Measurements from ENCODE around the gene B3GNT2.

B3GNT2 gene

GRCh38 chr2:62222674-62223073 lies 26.8 kb downstream of the B3GNT2 start:
- Mint-ChIP-seq H3K27ac (no peak overlapping the region), H3K27me3 (no peaks in the 10 kb centered on the region), H3K4me1 (peaks cover 24 to 65% of the 10 kb centered on the region in 2 donors), H3K9me3 (peaks cover 3 to 6% of the 10 kb centered on the region in 2 donors), H3K4me3 (no peak overlapping the region), H3K36me3 (peaks cover 34 to 63% of the 10 kb centered on the region in 2 donors)
- DNase-seq (no peak), ATAC-seq (replicated peaks) (no peak)

DNA sequence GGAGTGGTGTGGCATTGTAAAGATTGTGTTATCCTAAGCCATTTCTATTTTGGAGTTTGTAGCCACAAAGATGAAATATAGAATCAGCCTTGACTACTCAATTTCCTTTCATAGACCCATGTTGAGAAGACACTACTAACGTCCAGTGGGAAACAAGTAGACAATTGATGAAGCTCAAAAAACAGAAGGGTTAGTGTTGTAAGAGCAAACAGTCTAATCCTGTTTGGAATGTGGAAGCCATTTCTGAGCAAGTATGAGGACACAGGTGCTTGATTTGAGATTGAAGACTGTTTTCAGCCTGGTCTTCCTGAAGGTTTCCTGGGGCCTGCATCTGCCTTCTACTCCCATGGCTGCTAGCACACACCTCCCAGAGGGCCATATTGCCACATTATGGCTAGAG lies 29.1 kb downstream of the B3GNT2 start:
- peaks cover 27 to 51% of the 10 kb centered on the region in 2 donors for H3K36me3 Mint-ChIP-seq
- ATAC-seq (replicated peaks): no peak
- H3K4me1 Mint-ChIP-seq: peaks cover 23 to 51% of the 10 kb centered on the region in 2 donors
- no peaks in the 10 kb centered on the region for H3K27me3 Mint-ChIP-seq
- no peak for DNase-seq
- no peak overlapping the region for H3K4me3 Mint-ChIP-seq
- H3K9me3 Mint-ChIP-seq: peaks cover 0 to 2% of the 10 kb centered on the region in 2 donors
- H3K27ac Mint-ChIP-seq: no peak overlapping the region

- no peaks in the 10 kb centered on the region for H3K9me3 Mint-ChIP-seq
- ATAC-seq (replicated peaks) (no peak), DNase-seq (no peak)
- H3K36me3 Mint-ChIP-seq: peaks cover 21 to 56% of the 10 kb centered on the region in 2 donors
- H3K4me3 Mint-ChIP-seq: no peak overlapping the region
- peak overlapping the region; percentile 81 for H3K27ac Mint-ChIP-seq
- peaks cover 26% of the 10 kb centered on the region in 2 donors for H3K4me1 Mint-ChIP-seq
- H3K27me3 Mint-ChIP-seq: no peaks in the 10 kb centered on the region
Measured at GRCh38 chr2:62227386-62228075, 31.6 kb downstream of the B3GNT2 start.

DNA sequence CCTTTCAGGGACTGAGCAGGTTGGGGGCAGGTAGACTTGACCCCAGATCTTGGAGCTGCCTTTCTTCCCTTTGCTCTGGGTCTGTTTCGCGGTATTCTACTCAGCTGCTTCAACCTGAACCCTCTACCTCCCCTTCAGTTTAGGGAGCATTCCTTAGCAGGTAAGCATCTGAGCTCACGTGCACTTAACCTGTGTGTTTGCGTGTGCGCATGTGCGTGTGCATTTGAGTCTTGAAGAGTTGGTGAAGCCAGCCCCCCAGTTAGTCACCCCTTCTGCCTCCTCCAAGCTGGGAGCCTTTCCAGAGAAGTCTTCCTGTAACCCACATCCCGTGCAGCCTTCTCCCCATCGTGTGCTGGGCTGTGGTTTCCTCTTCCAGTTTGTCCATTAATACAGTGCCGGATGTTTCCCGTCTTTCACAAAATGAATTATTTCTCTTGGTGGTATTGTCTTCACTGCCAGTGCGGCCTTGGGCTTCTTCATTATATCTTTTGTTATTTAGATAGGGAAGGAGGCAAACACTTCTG lies 33.2 kb downstream of the B3GNT2 start:
- Mint-ChIP-seq H3K27ac (peak overlapping the region; percentile 22), H3K27me3 (no peaks in the 10 kb centered on the region), H3K36me3 (peaks cover 17 to 42% of the 10 kb centered on the region in 2 donors), H3K4me3 (no peak overlapping the region), H3K4me1 (peaks cover 19 to 26% of the 10 kb centered on the region in 2 donors), H3K9me3 (no peaks in the 10 kb centered on the region)
- DNase-seq (no peak), ATAC-seq (replicated peaks) (no peak)

DNA sequence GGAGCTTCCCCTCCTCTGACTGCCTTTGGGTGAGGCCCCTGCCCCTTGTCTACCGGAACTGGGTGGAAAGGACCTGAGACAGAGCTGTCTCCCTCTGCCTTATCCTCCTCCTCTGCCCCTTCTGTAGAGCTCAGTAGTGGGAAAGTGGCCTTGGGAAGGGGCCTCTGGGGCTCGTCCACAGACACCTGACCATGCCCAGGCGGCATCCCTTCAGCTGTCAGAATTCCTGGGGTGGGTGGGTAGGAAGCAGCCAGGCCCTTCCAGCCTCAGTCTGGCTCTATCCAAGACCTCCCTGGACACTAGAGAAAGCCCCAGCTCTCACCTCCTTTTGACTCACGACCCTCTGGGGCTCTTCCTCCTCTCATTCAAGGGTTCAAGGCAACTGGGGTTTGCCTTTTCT lies 35.6 kb downstream of the B3GNT2 start:
- H3K27ac Mint-ChIP-seq: peak overlapping the region; percentile 74

DNA sequence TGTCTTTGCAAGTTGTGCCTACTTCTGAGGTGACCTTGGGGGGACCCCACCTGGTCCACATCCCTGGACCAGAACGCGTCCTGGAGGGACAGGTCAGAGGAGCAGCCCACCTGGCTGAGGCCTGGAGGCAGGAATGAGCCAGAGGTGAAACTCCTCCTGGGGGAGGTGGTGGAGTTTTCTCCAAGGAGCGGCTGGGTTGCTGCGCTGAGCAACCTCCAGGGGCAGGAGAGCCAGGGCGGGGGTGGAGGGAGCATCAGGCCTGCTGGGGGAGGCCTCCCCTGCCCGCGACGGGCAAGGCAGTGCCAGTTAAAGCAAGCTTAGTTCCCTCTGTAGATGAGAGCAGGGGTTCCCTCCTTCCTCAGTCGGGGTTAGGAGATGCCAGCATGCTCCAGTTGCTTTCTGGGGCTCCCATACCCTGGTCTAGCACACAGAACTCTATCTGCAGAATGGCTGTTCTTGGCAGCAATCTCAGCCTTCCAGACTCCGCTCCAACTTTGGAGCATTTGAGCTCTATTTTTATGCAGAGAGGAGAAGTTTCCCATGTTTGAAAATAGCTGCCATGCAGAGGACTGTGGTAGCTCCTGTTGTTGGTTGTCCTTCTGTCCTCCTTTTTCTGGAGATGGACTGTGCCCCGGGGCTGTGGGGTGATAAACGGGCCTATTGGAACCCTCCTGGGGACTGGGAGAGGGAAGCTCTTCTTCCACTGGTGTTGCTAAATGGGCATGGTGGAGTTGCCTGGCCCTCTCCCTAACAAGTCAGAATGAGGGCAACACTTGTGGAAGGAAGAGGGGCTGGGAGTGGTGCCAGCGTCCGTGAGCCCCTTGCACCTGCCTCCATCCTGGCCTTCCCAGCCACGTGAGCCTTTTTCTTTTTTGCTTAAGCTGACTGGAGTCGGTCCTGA lies 39.1 kb downstream of the B3GNT2 start:
- peak overlapping the region; percentile 56 for H3K27ac Mint-ChIP-seq
- H3K27me3 Mint-ChIP-seq: no peaks in the 10 kb centered on the region
- no peak for DNase-seq
- peaks cover 0 to 18% of the 10 kb centered on the region in 2 donors for H3K4me1 Mint-ChIP-seq
- peaks cover 6 to 23% of the 10 kb centered on the region in 2 donors for H3K36me3 Mint-ChIP-seq
- H3K9me3 Mint-ChIP-seq: no peaks in the 10 kb centered on the region
- H3K4me3 Mint-ChIP-seq: no peak overlapping the region
- no peak for ATAC-seq (replicated peaks)

More for the DNA sequence above, 35.6 kb downstream of the B3GNT2 start:
- peaks cover 14 to 25% of the 10 kb centered on the region in 2 donors for H3K4me1 Mint-ChIP-seq
- DNase-seq (no peak), ATAC-seq (replicated peaks) (no peak)
- H3K9me3 Mint-ChIP-seq: no peaks in the 10 kb centered on the region
- peaks cover 6 to 33% of the 10 kb centered on the region in 2 donors for H3K36me3 Mint-ChIP-seq
- H3K27me3 Mint-ChIP-seq: no peaks in the 10 kb centered on the region
- H3K4me3 Mint-ChIP-seq: no peak overlapping the region

DNA sequence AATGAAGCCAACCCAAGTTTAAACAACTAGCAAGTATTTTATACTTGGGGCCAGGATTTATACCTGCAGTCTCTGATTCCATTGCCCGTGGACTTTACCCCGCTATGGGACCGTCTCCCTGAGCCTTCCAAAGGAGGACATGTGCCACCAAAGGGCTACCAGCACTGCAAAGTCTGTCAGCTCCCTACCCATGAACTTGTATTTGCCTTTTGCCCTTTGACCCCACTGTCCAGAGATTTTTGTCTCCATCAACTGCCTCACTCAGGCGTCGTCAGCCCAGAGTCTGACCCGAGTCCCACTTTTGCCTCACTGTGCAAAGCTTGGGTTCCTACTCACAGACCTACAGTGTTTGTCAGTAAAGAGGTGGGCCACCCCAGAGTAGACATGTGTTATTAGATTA lies 40.6 kb downstream of the B3GNT2 start:
- Mint-ChIP-seq H3K9me3 (no peaks in the 10 kb centered on the region), H3K4me3 (no peak overlapping the region), H3K27me3 (no peaks in the 10 kb centered on the region), H3K36me3 (peaks cover 0 to 10% of the 10 kb centered on the region in 2 donors), H3K4me1 (peaks cover 0 to 12% of the 10 kb centered on the region in 2 donors), H3K27ac (no peak overlapping the region)
- DNase-seq: no peak
- ATAC-seq (replicated peaks): no peak

DNA sequence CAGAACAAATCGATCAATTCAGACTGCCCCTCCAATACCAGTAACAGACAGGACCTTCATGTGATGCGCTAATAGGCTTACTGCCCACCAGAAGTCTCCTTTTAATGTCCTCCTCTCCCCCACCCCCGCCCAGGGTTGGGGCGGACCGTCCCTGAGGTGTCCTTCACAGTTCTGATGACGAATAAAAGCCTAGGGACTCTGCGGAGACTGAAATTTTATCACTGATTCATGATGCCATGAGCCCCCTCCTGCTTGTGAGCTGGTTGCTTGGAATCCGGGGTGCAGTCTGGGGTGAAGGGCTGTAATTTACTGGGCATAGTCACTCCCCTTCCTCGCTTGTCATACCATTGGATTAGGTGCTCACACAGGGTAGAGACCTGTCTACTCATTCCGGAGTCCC lies 42.3 kb downstream of the B3GNT2 start:
- Mint-ChIP-seq H3K4me3 (no peak overlapping the region), H3K4me1 (peaks cover 0 to 5% of the 10 kb centered on the region in 2 donors), H3K36me3 (peaks cover 0 to 3% of the 10 kb centered on the region in 2 donors), H3K27ac (no peak overlapping the region), H3K27me3 (no peaks in the 10 kb centered on the region), H3K9me3 (no peaks in the 10 kb centered on the region)
- ATAC-seq (replicated peaks) (no peak), DNase-seq (no peak)

GRCh38 chr2:62240546-62240945 lies 44.6 kb downstream of the B3GNT2 start:
- no peak for ATAC-seq (replicated peaks)
- no peak for DNase-seq
- H3K4me1 Mint-ChIP-seq: peaks cover 0 to 5% of the 10 kb centered on the region in 2 donors
- peaks cover 0 to 3% of the 10 kb centered on the region in 2 donors for H3K36me3 Mint-ChIP-seq
- peaks cover 0 to 2% of the 10 kb centered on the region in 2 donors for H3K9me3 Mint-ChIP-seq
- H3K27ac Mint-ChIP-seq: peak overlapping the region; percentile 5
- H3K27me3 Mint-ChIP-seq: no peaks in the 10 kb centered on the region
- H3K4me3 Mint-ChIP-seq: no peak overlapping the region

DNA sequence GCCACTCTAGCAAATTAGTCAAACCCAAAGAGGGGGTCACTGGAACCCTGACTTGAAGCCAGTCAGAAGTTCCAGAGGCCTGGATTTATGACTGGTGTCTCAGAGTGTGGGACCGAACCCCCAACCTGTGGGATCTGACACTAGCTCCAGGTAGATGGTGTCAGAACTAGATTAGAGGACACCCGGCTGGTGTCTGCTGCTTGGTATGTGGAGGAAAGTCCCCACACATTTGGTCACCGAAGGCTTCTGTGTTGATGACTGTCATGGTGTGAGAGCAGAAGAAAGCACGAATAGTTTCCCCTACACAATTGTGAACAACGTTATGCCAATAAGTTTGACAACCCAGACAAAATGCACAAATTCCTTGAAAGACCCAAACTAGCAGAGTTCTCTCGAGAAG lies 48.1 kb downstream of the B3GNT2 start:
- ATAC-seq (replicated peaks): no peak
- no peak overlapping the region for H3K27ac Mint-ChIP-seq
- peaks cover 0 to 2% of the 10 kb centered on the region in 2 donors for H3K9me3 Mint-ChIP-seq
- DNase-seq: no peak
- no peak overlapping the region for H3K4me3 Mint-ChIP-seq
- H3K27me3 Mint-ChIP-seq: no peaks in the 10 kb centered on the region
- H3K36me3 Mint-ChIP-seq: no peaks in the 10 kb centered on the region
- peaks cover 4 to 5% of the 10 kb centered on the region in 2 donors for H3K4me1 Mint-ChIP-seq

GRCh38 chr2:62248226-62248625 lies 52.3 kb downstream of the B3GNT2 start:
- H3K36me3 Mint-ChIP-seq: no peaks in the 10 kb centered on the region
- no peak for ATAC-seq (replicated peaks)
- H3K4me3 Mint-ChIP-seq: no peak overlapping the region
- H3K4me1 Mint-ChIP-seq: peaks cover 3 to 4% of the 10 kb centered on the region in 2 donors
- no peak overlapping the region for H3K27ac Mint-ChIP-seq
- H3K27me3 Mint-ChIP-seq: no peaks in the 10 kb centered on the region
- H3K9me3 Mint-ChIP-seq: peaks cover 0 to 2% of the 10 kb centered on the region in 2 donors
- no peak for DNase-seq

- Mint-ChIP-seq H3K4me3 (no peak overlapping the region), H3K27ac (no peak overlapping the region), H3K4me1 (peaks cover 4 to 12% of the 10 kb centered on the region in 2 donors), H3K9me3 (peaks cover 0 to 3% of the 10 kb centered on the region in 2 donors), H3K27me3 (no peaks in the 10 kb centered on the region), H3K36me3 (peaks cover 3 to 4% of the 10 kb centered on the region in 2 donors)
- DNase-seq (no peak), ATAC-seq (replicated peaks) (no peak)
Measured at GRCh38 chr2:62250239-62250638, 54.3 kb downstream of the B3GNT2 start.

GRCh38 chr2:62254424-62255266 lies 58.7 kb downstream of the B3GNT2 start:
- DNase-seq (no peak), ATAC-seq (replicated peaks) (no peak)
- Mint-ChIP-seq H3K4me3 (no peak overlapping the region), H3K27ac (no peak overlapping the region), H3K36me3 (peaks cover 3 to 4% of the 10 kb centered on the region in 2 donors), H3K9me3 (peaks cover 0 to 3% of the 10 kb centered on the region in 2 donors), H3K4me1 (peaks cover 1 to 12% of the 10 kb centered on the region in 2 donors), H3K27me3 (no peaks in the 10 kb centered on the region)

- H3K4me3 Mint-ChIP-seq: no peak overlapping the region
- peaks cover 1 to 12% of the 10 kb centered on the region in 2 donors for H3K4me1 Mint-ChIP-seq
- H3K36me3 Mint-ChIP-seq: peaks cover 3 to 4% of the 10 kb centered on the region in 2 donors
- peaks cover 0 to 3% of the 10 kb centered on the region in 2 donors for H3K9me3 Mint-ChIP-seq
- no peak overlapping the region for H3K27ac Mint-ChIP-seq
- ATAC-seq (replicated peaks) (no peak), DNase-seq (no peak)
- no peaks in the 10 kb centered on the region for H3K27me3 Mint-ChIP-seq
Measured at GRCh38 chr2:62257466-62257865, 61.6 kb downstream of the B3GNT2 start.

All from stimulated activated naive B cell treated with anti-CD40 and anti-IgM and Interleukin-4, amounts not matched to agents 10 μg/mL and 1 μg/mL and 100 μg/mL, for 72 hours (primary cell).